NCI-H2171 treated with DMSO at 0.1 percent for 48 hours (cell line): Measurements from ENCODE around the gene AUTS2.
"Not testable (repeated sequence)": the region's sequence is repeated elsewhere in the genome, so short reads cannot be mapped to it uniquely, and the experiment has no call there.

Experiments
- DNase-seq: peaks from one replicate; lab custom pipeline; 2025; lab: John Stamatoyannopoulos, UW

The AUTS2 gene

GRCh38 chr7:70349819-70350218, 751.5 kb downstream of the AUTS2 start:
- DNase-seq: no peak

- no peak for DNase-seq
Measured at GRCh38 chr7:70352088-70352487, 753.8 kb downstream of the AUTS2 start.

- DNase-seq: no peak
Measured at GRCh38 chr7:70352906-70353305, 754.6 kb downstream of the AUTS2 start.

GRCh38 chr7:70353330-70353945, 755.2 kb downstream of the AUTS2 start:
- DNase-seq: peak; percentile 87

GRCh38 chr7:70353946-70354335, 755.7 kb downstream of the AUTS2 start:
- DNase-seq: no peak

GRCh38 chr7:70354409-70355169, 756.3 kb downstream of the AUTS2 start:
- DNase-seq: no peak

- peak; percentile 96 for DNase-seq
Measured at GRCh38 chr7:70355198-70356020, 757.1 kb downstream of the AUTS2 start.

- DNase-seq: peak; percentile 97
Measured at GRCh38 chr7:70356085-70356786, 758.0 kb downstream of the AUTS2 start.

GRCh38 chr7:70356787-70357328, 758.6 kb downstream of the AUTS2 start:
- no peak for DNase-seq

GRCh38 chr7:70360557-70360956, 762.3 kb downstream of the AUTS2 start:
- DNase-seq: no peak

GRCh38 chr7:70361821-70362220, 763.5 kb downstream of the AUTS2 start:
- no peak for DNase-seq

- not testable (repeated sequence) for DNase-seq
Measured at GRCh38 chr7:70364393-70364792, 766.1 kb downstream of the AUTS2 start.

- DNase-seq: no peak
Measured at GRCh38 chr7:70371652-70372051, 773.4 kb downstream of the AUTS2 start.

GRCh38 chr7:70372768-70373515, 774.7 kb downstream of the AUTS2 start:
- peak; percentile 96 for DNase-seq

GRCh38 chr7:70374772-70375533, 776.7 kb downstream of the AUTS2 start:
- DNase-seq: no peak

- DNase-seq: no peak
Measured at GRCh38 chr7:70376561-70377031, 778.3 kb downstream of the AUTS2 start.

- no peak for DNase-seq
Measured at GRCh38 chr7:70377957-70378356, 779.7 kb downstream of the AUTS2 start.

- no peak for DNase-seq
Measured at GRCh38 chr7:70379210-70379609, 780.9 kb downstream of the AUTS2 start.

- no peak for DNase-seq
Measured at GRCh38 chr7:70380421-70381015, 782.2 kb downstream of the AUTS2 start.
